DND-41 (cell line): ENCODE measurements around the gene ARHGAP18.

Experiments used
- ATAC-seq: fragments of 200-7000 bp; cut with Tn5 transposase; 3 replicates; pipeline ENCODE4 v1.9.1; 2021; ENCODE audit warnings: low read depth; ENCODE audit not compliant: insufficient read depth
- DNase-seq: peaks from one replicate; pipeline ENCODE4 v3.0.0-alpha.2; 2020
- H2AFZ ChIP-seq: 2 replicates; pipeline ENCODE4 v1.6.0; 2012; ENCODE audit warnings: low read depth, low read length
- H3K27ac ChIP-seq: 2 replicates; pipeline ENCODE4 v1.5.1; 2012; ENCODE audit warnings: low read length, inconsistent platforms
- H3K27me3 ChIP-seq: fragments of 200-600 bp; sonication (generic); 2 replicates; pipeline ENCODE4 v1.6.0; 2012; ENCODE audit warnings: low read length, mild to moderate bottlenecking, inconsistent platforms; ENCODE audit not compliant: insufficient read depth, poor library complexity
- H3K36me3 ChIP-seq: 2 replicates; pipeline ENCODE4 v1.5.1; 2012; ENCODE audit warnings: low read length, inconsistent platforms; ENCODE audit not compliant: insufficient read depth
- H3K4me1 ChIP-seq: 2 replicates; pipeline ENCODE4 v1.5.1; 2012; ENCODE audit warnings: mild to moderate bottlenecking, low read length; ENCODE audit not compliant: insufficient read depth
- H3K4me2 ChIP-seq: 2 replicates; pipeline ENCODE4 v1.6.0; 2012; ENCODE audit warnings: mild to moderate bottlenecking, moderate library complexity, low read length, inconsistent platforms; ENCODE audit not compliant: insufficient read depth
- H3K4me3 ChIP-seq, 2 experiments: fragments of 200-600 bp in 1 of 2; shearing (Covaris generic) in 1 of 2; 2 replicates each; pipeline ENCODE4 v1.5.1; 2012 to 2016; ENCODE audit warnings: inconsistent platforms in 2 of 2, low read length in 2 of 2, mild to moderate bottlenecking in 2 of 2, low read depth in 1 of 2, moderate library complexity in 1 of 2
- H3K79me2 ChIP-seq: 2 replicates; pipeline ENCODE4 v1.6.0; 2012; ENCODE audit warnings: low read length, inconsistent platforms; ENCODE audit not compliant: insufficient read depth
- H3K9ac ChIP-seq: 2 replicates; pipeline ENCODE4 v1.6.0; 2012; ENCODE audit warnings: low read depth, mild to moderate bottlenecking, inconsistent platforms, low read length, moderate library complexity
- H3K9me3 ChIP-seq: 2 replicates; pipeline ENCODE4 v1.5.1; 2012; ENCODE audit warnings: low read length, moderate library complexity, mild to moderate bottlenecking, inconsistent platforms; ENCODE audit not compliant: insufficient read depth, severe bottlenecking
- H4K20me1 ChIP-seq: 2 replicates; pipeline ENCODE4 v1.6.0; 2012; ENCODE audit warnings: low read length; ENCODE audit not compliant: insufficient read depth
- CTCF ChIP-seq: IDR thresholded peaks from 2 replicates; pipeline ENCODE4 v1.5.1; 2012; ENCODE audit warnings: borderline replicate concordance, low read length, moderate library complexity, mild to moderate bottlenecking; ENCODE audit not compliant: poor library complexity, severe bottlenecking; ENCODE audit errors: extremely low read depth
- EZH2 ChIP-seq: IDR thresholded peaks from 3 replicates; pipeline ENCODE4 v1.6.1; 2012; ENCODE audit warnings: borderline replicate concordance, low read depth, mild to moderate bottlenecking, moderate library complexity, low read length, inconsistent platforms; ENCODE audit not compliant: severe bottlenecking

ARHGAP18 gene

DNA sequence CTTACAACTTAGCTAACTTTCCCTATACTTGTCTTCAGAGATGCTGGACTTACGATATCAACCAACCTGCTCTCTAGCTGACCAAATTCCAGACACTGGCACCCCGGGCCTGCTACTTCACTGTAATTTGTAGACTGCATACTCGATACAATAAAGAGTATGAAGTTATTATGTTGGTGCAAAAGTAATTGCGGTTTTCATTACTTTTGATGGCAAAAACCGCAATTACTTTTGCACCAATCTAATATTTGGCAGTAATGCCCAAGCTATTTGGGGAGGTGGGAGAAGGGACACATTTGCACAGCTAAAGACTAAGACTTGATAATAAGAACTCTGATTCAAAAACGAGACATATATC is 34.9 kb upstream of the ARHGAP18 start:
- DNase-seq (no peak), ATAC-seq (no peak)
- H3K4me1 ChIP-seq, result peaks cover 32% of the 10 kb centered on the region
- H3K4me2 ChIP-seq, result no peak overlapping the region
- no peaks in the 10 kb centered on the region for H3K36me3 ChIP-seq
- no peak overlapping the region for H3K27ac ChIP-seq
- no peaks in the 10 kb centered on the region for H3K79me2 ChIP-seq
- no peaks in the 10 kb centered on the region for H3K9me3 ChIP-seq
- no peaks in the 10 kb centered on the region for H4K20me1 ChIP-seq
- no peak for TF ChIP-seq EZH2
- no peak for TF ChIP-seq CTCF
- no peak overlapping the region for H3K4me3 ChIP-seq
- no peak overlapping the region for H2AFZ ChIP-seq
- H3K27me3 ChIP-seq, result no peaks in the 10 kb centered on the region
- no peak overlapping the region for H3K9ac ChIP-seq

DNA sequence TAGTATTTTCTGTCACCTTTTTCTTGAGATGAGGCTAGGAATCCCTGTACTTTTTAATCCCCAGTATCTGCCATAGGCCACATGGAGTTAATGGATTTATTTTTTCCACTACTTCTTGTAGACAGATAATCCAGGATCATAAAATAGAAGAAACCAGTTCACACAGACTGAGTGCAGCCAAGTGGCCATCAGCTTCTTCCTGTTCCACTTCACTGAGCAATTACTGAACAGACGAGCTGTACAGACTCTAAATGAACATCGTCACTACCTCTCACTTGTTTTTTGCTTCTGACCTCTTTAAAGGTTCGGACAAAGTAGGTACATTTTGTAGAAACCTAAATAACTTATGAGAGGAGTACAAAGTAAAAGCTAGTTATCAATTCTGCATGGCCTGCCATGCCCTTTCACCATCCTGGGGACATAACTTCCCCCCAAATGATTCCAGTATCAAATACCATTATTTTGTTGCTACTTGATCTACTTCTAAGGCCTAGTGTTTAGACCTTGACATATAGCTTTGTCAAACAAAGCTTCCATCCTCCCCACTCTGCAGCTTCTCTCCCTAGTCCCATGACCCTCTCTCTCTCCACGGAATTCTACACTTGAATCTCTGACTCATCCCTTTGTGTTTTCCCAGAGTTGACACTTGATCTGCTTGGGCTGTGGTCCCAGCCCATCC is 34.4 kb upstream of the ARHGAP18 start:
- H2AFZ ChIP-seq, result no peak overlapping the region
- peaks cover 27% of the 10 kb centered on the region for H3K4me1 ChIP-seq
- no peaks in the 10 kb centered on the region for H3K79me2 ChIP-seq
- no peaks in the 10 kb centered on the region for H4K20me1 ChIP-seq
- no peak for DNase-seq
- H3K4me3 ChIP-seq, result no peak overlapping the region
- H3K27me3 ChIP-seq, result no peaks in the 10 kb centered on the region
- ATAC-seq, result no peak
- no peak overlapping the region for H3K9ac ChIP-seq
- TF ChIP-seq EZH2 (no peak), CTCF (no peak)
- no peak overlapping the region for H3K27ac ChIP-seq
- H3K9me3 ChIP-seq, result no peaks in the 10 kb centered on the region
- H3K4me2 ChIP-seq, result no peak overlapping the region
- H3K36me3 ChIP-seq, result no peaks in the 10 kb centered on the region

DNA sequence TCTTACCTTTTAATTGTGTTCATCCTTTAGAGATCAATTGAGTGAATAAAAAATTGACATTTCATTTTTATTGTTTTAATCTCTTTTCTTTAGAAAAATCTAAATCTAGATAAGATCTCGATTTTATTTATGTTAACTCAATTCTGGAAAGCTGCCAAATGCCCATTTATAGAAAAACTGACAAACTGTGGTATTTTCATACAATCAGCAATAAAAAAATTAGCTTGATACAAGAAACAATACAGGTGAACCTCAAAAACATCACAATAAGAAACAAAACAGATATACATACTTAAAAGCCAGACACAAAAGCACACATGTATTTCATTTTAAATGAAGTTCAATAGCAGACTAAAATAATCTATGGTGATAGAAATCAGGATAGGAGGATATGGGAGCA is 30.0 kb upstream of the ARHGAP18 start:
- Histone ChIP-seq H4K20me1 (no peaks in the 10 kb centered on the region), H3K9me3 (no peaks in the 10 kb centered on the region), H3K9ac (no peak overlapping the region), H2AFZ (no peak overlapping the region), H3K4me2 (no peak overlapping the region), H3K4me1 (peaks cover 7% of the 10 kb centered on the region; the same call in 1 of the 2 replicates), H3K27ac (no peak overlapping the region), H3K27me3 (no peaks in the 10 kb centered on the region), H3K36me3 (no peaks in the 10 kb centered on the region), H3K79me2 (no peaks in the 10 kb centered on the region), H3K4me3 (no peak overlapping the region)
- TF ChIP-seq EZH2, result no peak
- TF ChIP-seq CTCF, result no peak
- ATAC-seq (no peak), DNase-seq (no peak)

GRCh38 chr6:129736105-129736504 is 26.1 kb upstream of the ARHGAP18 start:
- TF ChIP-seq CTCF, result no peak
- TF ChIP-seq EZH2, result no peak
- no peaks in the 10 kb centered on the region for H3K36me3 ChIP-seq
- no peak overlapping the region for H2AFZ ChIP-seq
- no peaks in the 10 kb centered on the region for H3K4me1 ChIP-seq
- no peaks in the 10 kb centered on the region for H3K9me3 ChIP-seq
- no peak overlapping the region for H3K4me2 ChIP-seq
- H4K20me1 ChIP-seq, result no peaks in the 10 kb centered on the region
- no peak overlapping the region for H3K27ac ChIP-seq
- no peak for ATAC-seq
- no peaks in the 10 kb centered on the region for H3K79me2 ChIP-seq
- no peak overlapping the region for H3K9ac ChIP-seq
- DNase-seq, result no peak
- H3K27me3 ChIP-seq, result no peaks in the 10 kb centered on the region
- no peak overlapping the region for H3K4me3 ChIP-seq
